HG03175 (cell line): ENCODE data around the gene TPBG.

Experiments
- ATAC-seq: cut with Tn5 transposase; IDR thresholded peaks from one replicate; pipeline ENCODE4 v1.9.1; 2021; ENCODE audit warnings: mild to moderate bottlenecking, moderate library complexity; ENCODE audit not compliant: unreplicated experiment

TPBG gene, protein sequence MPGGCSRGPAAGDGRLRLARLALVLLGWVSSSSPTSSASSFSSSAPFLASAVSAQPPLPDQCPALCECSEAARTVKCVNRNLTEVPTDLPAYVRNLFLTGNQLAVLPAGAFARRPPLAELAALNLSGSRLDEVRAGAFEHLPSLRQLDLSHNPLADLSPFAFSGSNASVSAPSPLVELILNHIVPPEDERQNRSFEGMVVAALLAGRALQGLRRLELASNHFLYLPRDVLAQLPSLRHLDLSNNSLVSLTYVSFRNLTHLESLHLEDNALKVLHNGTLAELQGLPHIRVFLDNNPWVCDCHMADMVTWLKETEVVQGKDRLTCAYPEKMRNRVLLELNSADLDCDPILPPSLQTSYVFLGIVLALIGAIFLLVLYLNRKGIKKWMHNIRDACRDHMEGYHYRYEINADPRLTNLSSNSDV

GRCh38 chr6:82363428-82364086 lies at the start of gene TPBG:
Gene TPBG, plus strand, starts transcription at chr6:82363817. Its CDS starts 1,145 bp downstream, at chr6:82364962.
- peak; percentile 31 for ATAC-seq

DNA sequence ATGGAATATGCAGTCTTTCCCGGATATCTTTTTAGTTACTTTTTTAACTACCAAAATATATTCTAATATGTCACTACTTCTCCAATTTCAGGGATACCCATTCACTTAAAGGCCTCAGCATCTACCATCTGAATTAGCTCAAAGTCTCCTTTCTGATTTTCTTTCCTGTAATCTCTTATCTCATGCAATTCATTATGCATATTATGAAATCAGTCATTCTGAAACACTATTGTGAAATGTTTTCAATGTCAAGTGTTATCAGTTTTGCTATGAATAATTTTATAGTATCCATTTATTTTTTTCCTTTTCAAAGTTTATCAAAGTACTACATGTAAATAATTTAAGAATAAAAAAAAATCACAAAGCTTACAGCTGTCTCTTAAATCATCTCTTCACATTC lies 41.2 kb upstream of the TPBG start:
- no peak for ATAC-seq

DNA sequence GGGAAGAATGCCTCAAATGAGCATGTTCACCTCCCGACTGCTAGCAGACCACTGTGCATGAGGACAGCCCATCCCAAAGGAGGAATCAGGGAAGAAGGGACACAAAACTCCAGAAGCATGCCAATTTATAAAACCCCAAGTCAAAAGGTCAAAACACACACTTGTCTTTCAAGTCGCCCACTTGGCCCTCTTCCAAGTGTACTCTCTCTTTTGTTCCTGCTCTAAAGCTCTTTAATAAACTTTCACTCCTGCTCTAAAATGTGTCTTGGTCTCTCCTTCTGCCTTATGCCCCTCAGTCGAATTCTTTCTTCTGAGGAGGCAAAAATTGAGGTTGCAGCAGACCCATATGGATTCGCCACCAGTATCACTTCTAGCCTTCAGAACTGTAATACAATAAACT lies 33.9 kb upstream of the TPBG start:
- no peak for ATAC-seq

DNA sequence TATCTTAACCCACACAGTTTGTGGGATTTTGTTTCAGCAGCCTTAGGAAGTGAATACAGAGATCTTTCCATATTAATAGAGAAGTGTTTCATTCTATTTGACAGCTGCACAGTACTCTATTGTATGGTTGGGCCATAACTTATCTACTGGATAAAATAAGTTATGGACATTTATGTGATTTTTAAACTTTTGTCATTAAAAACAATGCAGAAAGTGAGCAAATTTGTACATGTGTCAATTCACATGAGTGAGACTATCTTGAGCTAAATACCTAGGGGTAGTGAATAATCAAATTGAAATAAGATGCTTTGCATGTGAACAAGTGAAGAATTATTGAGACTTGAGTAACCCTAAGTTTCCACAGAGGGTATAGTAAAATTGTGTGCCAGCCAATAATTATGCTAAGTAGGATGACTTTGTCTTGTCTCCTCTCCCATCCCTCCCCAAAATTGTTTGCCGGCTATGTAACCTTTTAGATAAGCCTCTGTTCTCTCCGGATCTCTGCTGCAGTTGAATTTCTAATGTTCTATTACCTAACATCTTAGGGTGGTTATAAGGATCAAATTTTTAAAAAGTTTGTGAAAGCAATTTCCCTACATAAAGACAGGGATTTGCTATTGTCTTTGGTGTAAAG lies 33.3 kb upstream of the TPBG start:
- no peak for ATAC-seq

DNA sequence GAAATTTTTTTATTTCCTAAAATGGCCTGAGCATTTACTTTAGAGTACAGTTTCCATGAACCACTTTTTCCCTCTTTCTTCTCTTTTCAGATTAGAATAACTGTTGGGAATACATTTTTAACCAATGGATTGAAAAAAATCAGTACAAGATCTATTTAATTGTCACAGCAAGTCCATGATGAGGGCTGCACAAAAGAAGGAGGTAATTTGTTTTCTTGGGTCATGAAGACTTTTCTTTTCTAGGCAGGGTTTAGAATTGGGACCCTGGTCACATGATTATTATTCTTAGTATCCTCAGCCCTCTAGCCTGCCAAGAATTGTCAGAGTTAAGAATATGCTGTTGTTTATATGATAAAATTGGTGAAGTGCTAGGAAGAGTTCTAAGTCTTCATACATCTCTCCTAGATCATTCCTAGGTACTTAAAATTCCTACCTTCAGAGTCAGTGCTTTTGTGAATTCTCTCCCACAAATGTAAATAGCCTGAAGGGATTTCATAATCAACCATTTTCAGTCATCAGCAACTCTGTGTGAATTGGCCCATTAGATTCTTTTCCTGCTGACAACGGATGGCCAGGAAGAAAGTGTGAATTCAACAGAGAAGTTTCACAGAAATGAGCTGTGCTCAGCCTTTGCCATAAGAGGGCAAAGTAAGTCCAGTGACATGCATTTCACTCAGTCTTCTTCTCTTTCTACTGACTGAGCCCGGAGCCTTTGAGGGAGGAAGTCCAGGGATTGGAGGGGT lies 32.4 kb upstream of the TPBG start:
- no peak for ATAC-seq

DNA sequence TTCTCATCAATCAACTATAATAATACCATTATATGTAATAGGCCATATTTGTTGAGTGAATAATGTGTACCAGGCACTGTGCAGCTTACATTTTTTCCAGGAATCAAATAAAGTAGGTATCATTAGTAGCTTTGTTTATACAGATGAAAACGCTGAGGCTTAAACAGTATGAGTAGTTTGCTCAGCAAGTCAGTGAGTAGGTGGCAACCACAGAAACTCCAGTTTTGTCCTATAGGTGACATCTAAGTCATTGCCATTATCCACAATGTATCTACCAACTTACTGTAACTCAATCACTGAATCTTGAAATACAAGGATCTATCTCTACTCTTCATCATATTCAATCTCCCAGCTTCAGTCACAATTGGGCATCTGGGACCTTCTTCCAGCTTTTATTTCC lies 29.8 kb upstream of the TPBG start:
- no peak for ATAC-seq

- ATAC-seq: no peak
Measured at GRCh38 chr6:82337688-82338257, 25.8 kb upstream of the TPBG start.

- ATAC-seq: no peak
Measured at GRCh38 chr6:82348130-82348529, 15.5 kb upstream of the TPBG start.

- no peak for ATAC-seq
Measured at GRCh38 chr6:82353848-82354247, 9.8 kb upstream of the TPBG start.

DNA sequence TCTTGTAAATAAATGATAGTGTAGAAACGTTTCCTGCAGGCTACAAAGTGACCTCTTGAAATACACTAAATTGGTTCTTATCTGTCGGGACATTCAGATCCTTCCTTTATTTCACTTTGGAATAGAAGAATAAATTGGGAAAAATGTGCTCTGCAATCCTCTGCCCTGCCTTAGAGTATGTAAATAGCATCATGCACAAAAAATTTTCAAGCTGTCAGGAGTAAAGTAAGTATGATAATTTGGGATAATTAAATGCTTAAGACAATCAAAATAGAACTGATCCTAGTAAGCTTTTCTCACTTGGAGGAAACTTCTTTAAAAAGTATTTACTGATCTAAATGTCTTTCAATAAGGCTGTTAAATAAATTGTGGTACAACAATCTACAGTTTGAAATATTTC lies 3.1 kb upstream of the TPBG start:
- ATAC-seq: no peak

- ATAC-seq: no peak
Measured at GRCh38 chr6:82361631-82362030, 2.0 kb upstream of the TPBG start.

GRCh38 chr6:82362144-82362543 lies 1.5 kb upstream of the TPBG start:
- ATAC-seq: no peak

- no peak for ATAC-seq
Measured at GRCh38 chr6:82362878-82363427, 664 bp upstream of the TPBG start.

- no peak for ATAC-seq
Measured at GRCh38 chr6:82364087-82365015, 734 bp downstream of the TPBG start.

GRCh38 chr6:82365016-82365795 lies 1.6 kb downstream of the TPBG start:
- no peak for ATAC-seq

DNA sequence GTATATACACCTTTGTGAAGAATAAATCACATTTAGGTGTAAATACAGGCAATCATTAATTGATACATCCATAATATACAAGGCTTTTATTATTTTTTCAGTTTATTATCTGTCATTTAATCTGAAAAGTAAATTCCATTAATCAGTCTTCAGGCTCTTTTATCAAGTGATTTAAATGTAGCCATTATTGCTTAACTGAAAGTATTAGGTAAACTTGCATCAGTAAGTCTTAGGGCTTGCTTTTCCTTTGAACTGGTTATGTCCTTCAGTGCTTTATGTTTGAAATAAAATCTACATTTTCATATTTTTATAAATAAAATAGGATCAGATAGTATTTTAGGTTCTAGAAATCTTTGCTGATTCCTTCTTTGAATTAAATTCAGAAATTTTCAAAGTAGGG lies 4.1 kb downstream of the TPBG start:
- no peak for ATAC-seq

- no peak for ATAC-seq
Measured at GRCh38 chr6:82370788-82371187, 7.2 kb downstream of the TPBG start.

DNA sequence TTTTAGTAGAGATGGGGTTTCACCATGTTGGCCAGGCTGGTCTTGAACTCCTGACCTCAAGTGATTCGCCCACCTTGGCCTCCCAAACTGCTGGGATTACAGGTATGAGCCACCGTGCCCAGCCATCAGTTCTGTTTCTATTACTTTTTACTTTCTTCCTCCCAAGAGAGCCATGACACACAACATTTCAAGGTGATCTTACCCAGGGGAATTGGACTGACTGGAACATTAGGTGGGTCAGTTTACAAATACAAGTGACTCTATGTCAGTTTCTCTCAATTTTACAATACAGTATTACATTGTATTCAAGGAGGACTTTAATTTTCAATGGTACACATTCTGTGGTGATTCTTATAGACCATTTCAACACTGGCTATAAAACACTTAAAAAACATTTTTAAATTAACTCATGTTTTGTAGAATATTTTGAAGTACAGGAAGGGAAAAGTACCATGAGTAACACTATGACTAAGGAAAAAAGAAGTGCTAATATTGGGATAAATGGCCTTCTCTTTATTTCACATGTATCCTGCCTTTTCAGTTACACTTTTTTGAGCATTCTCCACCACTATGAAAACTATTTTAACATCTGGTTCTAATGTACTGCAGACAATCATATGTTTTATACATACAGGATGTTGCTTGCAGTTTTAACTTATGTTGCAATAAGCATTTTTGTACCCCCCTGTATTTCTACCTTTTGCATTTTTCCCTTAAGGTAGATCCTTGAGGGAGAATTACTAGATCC lies 8.4 kb downstream of the TPBG start:
- ATAC-seq: no peak
